ENCODE measurements around the gene THUMPD3. TPM values are rescaled to one million over a fixed set of nuclear protein-coding genes. Genes with fewer than 3 reads are reported as not detected.
A peak's percentile ranks its signal among the peaks of the same experiment; 100 is the strongest.

Gene THUMPD3
- total and polyA plus RNA-seq, 2 of the 13 experiments (the other 11 are each of a cell fraction or from before 2014, with no cell fraction given) = 31.2 to 44.1 TPM

GRCh38 chr3:9398700-9399336 lies 36.0 kb downstream of the THUMPD3 start:
- peaks cover 87% of the 10 kb centered on the region for H3K79me2 ChIP-seq (ENCODE audit: insufficient read depth, low read length)
- no peaks in the 10 kb centered on the region for H3K9me3 ChIP-seq (ENCODE audit: low read length)
- ATAC-seq (no peak), FAIRE-seq (no peak), DNase-seq (ENCODE audit: low spot score) (peak; percentile 62)
- H3K4me1 ChIP-seq (ENCODE audit: insufficient read depth, low read length) = peaks cover 60% of the 10 kb centered on the region
- no peaks in the 10 kb centered on the region; a peak in 1 of 5 replicates for H3K27me3 ChIP-seq (ENCODE audit: control insufficient read depth in 1 of 2, insufficient read depth in 2 of 2, low read length in 2 of 2)
- H3K4me2 ChIP-seq (ENCODE audit: low read depth, low read length) = peak overlapping the region; percentile 95
- TSS peak; percentile 48 for BruUV-seq (replicated peaks)
- intact Hi-C loops (cut with micrococcal nuclease; ENCODE audit: unreplicated experiment) (no loop called here), in situ Hi-C loops (cut with HindIII; ENCODE audit: extremely low pct_ligation_motif_present, low pct_unique_long_range_greater_than_20kb) (no loop called here)
- ChIA-PET POLR2A (interaction anchor here (0.9 to 5.8 kb wide), 5 partner anchors 8 to 36 kb away, joined by 3 to 112 read pairs (median 5); partner anchors contain the start of gene THUMPD3), CTCF (ENCODE audit: low intra/inter-chr PET ratio, low total read pairs) (no interaction called here)
- peak overlapping the region; percentile 95 to 100 (median 96) for H3K4me3 ChIP-seq (replicated peaks in 1 of 3; ENCODE audit: insufficient read depth in 1 of 3, low read depth in 2 of 3, low read length in 3 of 3)
- H2AFZ ChIP-seq (ENCODE audit: low read length) = no peak overlapping the region
- H3K9ac ChIP-seq (ENCODE audit: insufficient read depth, low read depth, low read length) = peak overlapping the region; percentile 100
- peaks cover 0 to 17% of the 10 kb centered on the region in 2 experiments; a peak in 2 of 5 replicates for H3K36me3 ChIP-seq (replicated peaks in 1 of 2; ENCODE audit: control insufficient read depth in 1 of 2, insufficient read depth in 2 of 2, low read length in 2 of 2)
- H3K27ac ChIP-seq (ENCODE audit: extremely low read length, insufficient read depth, low read length) = peak overlapping the region; percentile 99
- peaks cover 73% of the 10 kb centered on the region for H4K20me1 ChIP-seq (ENCODE audit: insufficient read depth, low read length)
- 0% methylated on average over 7 of the region's 7 CpGs for WGBS (ENCODE audit: low lambda C conversion rate)
- TF ChIP-seq ZNF660 (CRISPR knock-in tag; IDR thresholded peaks at IDR 0.05; ENCODE audit: borderline replicate concordance, low read depth) (no peak), ZBTB8A (CRISPR knock-in tag; IDR thresholded peaks at IDR 0.05; ENCODE audit: borderline replicate concordance, low read depth) (no peak), SAP130 (CRISPR knock-in tag; IDR thresholded peaks at IDR 0.05; ENCODE audit: low read depth) (peak; percentile 57), POLR2A (IDR thresholded peaks at IDR 0.05; ENCODE audit: insufficient read depth in 1 of 2, low read depth in 2 of 2, low read length in 2 of 2) (peak in 1 of 2 experiments; percentile 62; a peak in 2 of 4 replicates), ZNF251 (CRISPR knock-in tag; IDR thresholded peaks at IDR 0.05) (no peak), SOX5 (CRISPR knock-in tag; IDR thresholded peaks at IDR 0.05; ENCODE audit: borderline replicate concordance) (no peak), ARID2 (CRISPR knock-in tag; IDR thresholded peaks at IDR 0.05; ENCODE audit: borderline replicate concordance) (0 out of 2 replicates have a peak, but pooled peaks have one; percentile 18), RFX5 (IDR thresholded peaks at IDR 0.05; ENCODE audit: low read depth, low read length) (no peak), ZSCAN21 (CRISPR knock-in tag; IDR thresholded peaks at IDR 0.05; ENCODE audit: borderline replicate concordance) (no peak), EP300 (IDR thresholded peaks at IDR 0.05; ENCODE audit: low read depth in 2 of 2, low read length in 2 of 2) (no peak), EP300 (CRISPR knock-in tag; IDR thresholded peaks at IDR 0.05; ENCODE audit: borderline replicate concordance) (no peak), NR2F6 (IDR thresholded peaks at IDR 0.05) (no peak), NR2F6 (CRISPR knock-in tag; IDR thresholded peaks at IDR 0.05) (peak; percentile 27; the same call in 1 of the 2 replicates), ZNF891 (CRISPR knock-in tag; IDR thresholded peaks at IDR 0.05) (no peak), NFE2L2 (IDR thresholded peaks at IDR 0.05; ENCODE audit: low read length) (peak; percentile 55; the same call in 1 of the 2 replicates), MEF2D (CRISPR knock-in tag; IDR thresholded peaks at IDR 0.05) (no peak), CEBPB (IDR thresholded peaks at IDR 0.05; ENCODE audit: borderline replicate concordance, low read depth, low read length) (peak; percentile 59; the same call in 1 of the 2 replicates), ARNTL (CRISPR knock-in tag; IDR thresholded peaks at IDR 0.05) (no peak), ZNF33B (CRISPR knock-in tag; IDR thresholded peaks at IDR 0.05) (no peak), HMG20A (CRISPR knock-in tag; IDR thresholded peaks at IDR 0.05; ENCODE audit: borderline replicate concordance) (no peak), ZNF605 (CRISPR knock-in tag; IDR thresholded peaks at IDR 0.05) (no peak), ZNF530 (CRISPR knock-in tag; IDR thresholded peaks at IDR 0.05; ENCODE audit: low read depth) (no peak), ZNF430 (CRISPR knock-in tag; IDR thresholded peaks at IDR 0.05) (no peak)
- TF ChIP-seq, protein P1, sequence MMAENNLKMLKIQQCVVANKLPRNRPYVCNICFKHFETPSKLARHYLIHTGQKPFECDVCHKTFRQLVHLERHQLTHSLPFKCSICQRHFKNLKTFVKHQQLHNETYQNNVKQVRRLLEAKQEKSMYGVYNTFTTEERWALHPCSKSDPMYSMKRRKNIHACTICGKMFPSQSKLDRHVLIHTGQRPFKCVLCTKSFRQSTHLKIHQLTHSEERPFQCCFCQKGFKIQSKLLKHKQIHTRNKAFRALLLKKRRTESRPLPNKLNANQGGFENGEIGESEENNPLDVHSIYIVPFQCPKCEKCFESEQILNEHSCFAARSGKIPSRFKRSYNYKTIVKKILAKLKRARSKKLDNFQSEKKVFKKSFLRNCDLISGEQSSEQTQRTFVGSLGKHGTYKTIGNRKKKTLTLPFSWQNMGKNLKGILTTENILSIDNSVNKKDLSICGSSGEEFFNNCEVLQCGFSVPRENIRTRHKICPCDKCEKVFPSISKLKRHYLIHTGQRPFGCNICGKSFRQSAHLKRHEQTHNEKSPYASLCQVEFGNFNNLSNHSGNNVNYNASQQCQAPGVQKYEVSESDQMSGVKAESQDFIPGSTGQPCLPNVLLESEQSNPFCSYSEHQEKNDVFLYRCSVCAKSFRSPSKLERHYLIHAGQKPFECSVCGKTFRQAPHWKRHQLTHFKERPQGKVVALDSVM (CRISPR knock-in tag; IDR thresholded peaks at IDR 0.05) = no peak
- TF ChIP-seq, protein P2, sequence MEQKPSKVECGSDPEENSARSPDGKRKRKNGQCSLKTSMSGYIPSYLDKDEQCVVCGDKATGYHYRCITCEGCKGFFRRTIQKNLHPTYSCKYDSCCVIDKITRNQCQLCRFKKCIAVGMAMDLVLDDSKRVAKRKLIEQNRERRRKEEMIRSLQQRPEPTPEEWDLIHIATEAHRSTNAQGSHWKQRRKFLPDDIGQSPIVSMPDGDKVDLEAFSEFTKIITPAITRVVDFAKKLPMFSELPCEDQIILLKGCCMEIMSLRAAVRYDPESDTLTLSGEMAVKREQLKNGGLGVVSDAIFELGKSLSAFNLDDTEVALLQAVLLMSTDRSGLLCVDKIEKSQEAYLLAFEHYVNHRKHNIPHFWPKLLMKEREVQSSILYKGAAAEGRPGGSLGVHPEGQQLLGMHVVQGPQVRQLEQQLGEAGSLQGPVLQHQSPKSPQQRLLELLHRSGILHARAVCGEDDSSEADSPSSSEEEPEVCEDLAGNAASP (CRISPR knock-in tag; IDR thresholded peaks at IDR 0.05; ENCODE audit: borderline replicate concordance) = no peak

Data from HepG2 (cell line).